GM13977 (cell line): ENCODE results near the gene PLEKHG5.

Experiments
- DNase-seq: peaks from one replicate; pipeline ENCODE4 v3.0.0; 2012; ENCODE audit warnings: low spot score
- in situ Hi-C: fragments of 300-500 bp; cut with MboI; formaldehyde crosslinking; loops from one replicate; pipeline ENCODE4 v1.12.0; 2022; ENCODE audit warnings: low sequenced_read_pairs, low pct_unique_long_range_greater_than_20kb, mixed read lengths, inconsistent platforms; ENCODE audit not compliant: unreplicated experiment
- TF ChIP-seq, protein P1 (sequence below): IDR thresholded peaks from 2 replicates; pipeline ENCODE4 v1.5.1; 2012; ENCODE audit warnings: mild to moderate bottlenecking, control low read depth; ENCODE audit not compliant: insufficient read depth; ENCODE audit errors: extremely low read depth, missing control alignments

The PLEKHG5 gene

GRCh38 chr1:6468729-6469461 is 22.6 kb downstream of the PLEKHG5 start:
- TF ChIP-seq, protein P1, sequence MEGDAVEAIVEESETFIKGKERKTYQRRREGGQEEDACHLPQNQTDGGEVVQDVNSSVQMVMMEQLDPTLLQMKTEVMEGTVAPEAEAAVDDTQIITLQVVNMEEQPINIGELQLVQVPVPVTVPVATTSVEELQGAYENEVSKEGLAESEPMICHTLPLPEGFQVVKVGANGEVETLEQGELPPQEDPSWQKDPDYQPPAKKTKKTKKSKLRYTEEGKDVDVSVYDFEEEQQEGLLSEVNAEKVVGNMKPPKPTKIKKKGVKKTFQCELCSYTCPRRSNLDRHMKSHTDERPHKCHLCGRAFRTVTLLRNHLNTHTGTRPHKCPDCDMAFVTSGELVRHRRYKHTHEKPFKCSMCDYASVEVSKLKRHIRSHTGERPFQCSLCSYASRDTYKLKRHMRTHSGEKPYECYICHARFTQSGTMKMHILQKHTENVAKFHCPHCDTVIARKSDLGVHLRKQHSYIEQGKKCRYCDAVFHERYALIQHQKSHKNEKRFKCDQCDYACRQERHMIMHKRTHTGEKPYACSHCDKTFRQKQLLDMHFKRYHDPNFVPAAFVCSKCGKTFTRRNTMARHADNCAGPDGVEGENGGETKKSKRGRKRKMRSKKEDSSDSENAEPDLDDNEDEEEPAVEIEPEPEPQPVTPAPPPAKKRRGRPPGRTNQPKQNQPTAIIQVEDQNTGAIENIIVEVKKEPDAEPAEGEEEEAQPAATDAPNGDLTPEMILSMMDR: no peak
- in situ Hi-C loops: no loop called here

DNA sequence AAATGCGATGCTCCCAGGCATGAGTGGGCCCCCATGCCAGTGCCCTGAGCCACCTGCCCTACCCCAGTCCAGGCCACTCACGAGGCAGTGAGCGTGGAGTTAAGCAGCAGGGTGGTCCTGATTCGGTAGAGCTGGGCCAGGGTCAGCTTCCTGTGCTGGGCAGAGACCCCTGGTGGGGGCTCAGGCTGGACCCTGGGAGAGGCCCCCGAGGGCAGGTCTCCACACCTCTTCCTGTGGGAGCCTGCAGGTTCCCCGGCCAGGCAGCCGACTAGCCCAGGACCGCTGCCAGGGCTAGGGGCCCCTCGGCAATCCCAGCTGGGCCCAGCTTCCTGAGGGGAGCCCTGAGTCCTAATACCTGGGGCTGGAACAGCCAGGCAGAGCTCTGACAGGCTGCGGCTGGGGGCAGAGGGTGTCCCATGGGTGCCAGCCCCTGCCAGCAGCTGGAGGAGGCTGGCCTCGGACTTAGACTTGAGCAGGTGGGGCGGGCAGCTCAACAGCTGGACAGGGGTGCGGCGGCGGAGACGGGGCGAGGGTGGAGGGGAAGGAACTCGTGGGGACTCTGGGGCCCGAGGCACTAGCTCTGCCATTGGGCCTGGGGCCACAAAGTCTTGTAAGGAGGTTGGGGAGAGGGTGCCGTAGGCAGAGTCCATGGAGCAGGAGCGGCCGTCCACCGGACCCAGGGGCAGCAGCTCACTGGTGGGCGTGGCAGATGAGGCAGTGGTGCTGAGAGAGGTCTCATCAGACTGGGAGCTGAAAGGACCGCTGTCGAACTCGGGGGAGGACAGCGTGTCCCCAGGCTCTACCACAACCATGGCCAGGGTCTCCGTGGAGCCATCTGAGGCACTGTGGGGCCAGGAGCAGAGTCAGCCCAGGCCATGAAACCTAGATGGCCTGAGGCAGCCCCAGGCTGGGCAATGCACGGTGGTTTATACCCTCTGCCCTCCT is 23.5 kb downstream of the PLEKHG5 start:
- DNase-seq: no peak

More at GRCh38 chr1:6468729-6469461, 22.6 kb downstream of the PLEKHG5 start:
- no peak for DNase-seq

DNA sequence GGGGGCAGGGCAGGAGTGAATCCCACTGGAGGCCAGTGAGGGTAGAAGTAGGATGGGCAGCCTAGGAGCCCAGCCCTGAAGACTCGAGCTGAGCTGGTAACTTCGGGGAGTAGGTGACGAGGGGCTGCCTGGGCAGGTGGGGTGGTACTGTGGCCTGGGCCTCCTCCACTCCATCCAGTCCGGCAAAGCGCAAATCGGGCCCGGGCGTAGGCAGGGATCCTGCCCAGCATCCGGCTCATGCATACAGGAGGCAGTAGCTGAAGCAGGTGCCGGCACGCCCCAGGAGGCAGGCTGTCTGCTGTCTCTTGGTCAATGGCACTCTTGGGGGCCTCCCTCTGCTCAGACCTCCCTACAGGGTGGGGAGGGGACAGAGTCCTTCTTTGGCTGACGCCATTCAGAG is 24.2 kb downstream of the PLEKHG5 start:
- DNase-seq: no peak
- in situ Hi-C loops: no loop called here
- TF ChIP-seq, protein P1: no peak

More for the DNA sequence above, 23.5 kb downstream of the PLEKHG5 start:
- in situ Hi-C loops: no loop called here
- TF ChIP-seq, protein P1: no peak

DNA sequence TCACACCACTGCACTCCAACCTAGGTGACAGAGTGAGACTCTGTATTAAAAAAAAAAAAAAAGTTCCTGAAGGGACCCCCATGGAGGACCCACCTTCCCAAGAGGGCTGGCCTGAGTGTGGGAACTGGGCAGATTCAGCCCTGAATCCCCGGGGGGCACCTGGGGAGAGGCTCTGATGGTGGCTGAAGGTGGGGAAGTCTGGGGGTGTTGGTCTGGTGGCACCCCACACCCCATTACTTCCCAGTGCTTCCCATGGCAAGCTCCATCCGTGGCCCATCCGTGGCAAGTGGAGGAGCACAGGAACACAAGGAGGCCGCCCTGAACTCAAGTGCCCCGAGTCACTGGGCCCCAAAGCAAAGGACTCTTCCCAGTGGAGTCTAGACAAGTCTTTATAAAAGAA is 24.7 kb downstream of the PLEKHG5 start:
- TF ChIP-seq, protein P1: no peak
- DNase-seq: no peak
- in situ Hi-C loops: no loop called here

DNA sequence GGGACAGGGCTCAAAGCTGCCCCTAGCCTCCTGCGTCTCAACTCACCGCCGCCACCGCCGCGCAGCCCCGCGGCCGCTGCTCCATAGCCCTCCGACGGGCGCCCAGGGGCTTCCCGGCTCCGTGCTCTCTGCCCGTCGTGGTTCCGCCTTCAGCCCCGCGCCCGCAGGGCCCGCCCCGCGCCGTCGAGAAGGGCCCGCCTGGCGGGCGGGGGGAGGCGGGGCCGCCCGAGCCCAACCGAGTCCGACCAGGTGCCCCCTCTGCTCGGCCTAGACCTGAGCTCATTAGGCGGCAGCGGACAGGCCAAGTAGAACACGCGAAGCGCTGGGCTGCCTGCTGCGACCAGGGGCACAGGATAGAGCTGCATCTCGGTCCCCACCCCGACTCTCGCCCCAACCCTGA is 25.4 kb downstream of the PLEKHG5 start, which contains the start of gene TNFRSF25:
TSS of gene TNFRSF25 (minus strand) at position 151 of the 400 bp plus-strand sequence. CDS start at position 85, 66 bp downstream.
- no peak for DNase-seq
- TF ChIP-seq, protein P1: no peak
- in situ Hi-C loops: no loop called here

- TF ChIP-seq, protein P1: no peak
- in situ Hi-C loops: no loop called here
- DNase-seq: no peak
Observed at GRCh38 chr1:6465461-6466005, 25.9 kb downstream of the PLEKHG5 start.
